H1 (cell line): ENCODE measurements around the gene CHN2. TPM values are rescaled to one million over a fixed set of nuclear protein-coding genes. Genes with fewer than 3 reads are reported as not detected.

Source experiments
- CTCF ChIA-PET: fragments of 300-600 bp; sonication (Branson Sonifier 250); formaldehyde crosslinking; loops from one replicate; lab custom pipeline; 2021; ENCODE audit not compliant: partially characterized antibody; lab: Charles Lee
- POLR2A ChIA-PET: fragments of 300-600 bp; sonication (Branson Sonifier 250); formaldehyde crosslinking; loops from one replicate; lab custom pipeline; 2021; ENCODE audit warnings: inconsistent platforms; ENCODE audit not compliant: partially characterized antibody; lab: Charles Lee
- DNase-seq, 2 experiments: peaks; one replicate each; pipeline versions ENCODE4 v3.0.0 to v3.0.0-alpha.2; 2010 to 2022; ENCODE audit warnings: low spot score in 2 of 2, low read depth in 1 of 2, mixed read lengths in 1 of 2
- FAIRE-seq: peaks from 2 replicates; lab custom pipeline; 2011; peaks lifted over from hg19 to GRCh38; lab: Jason Lieb, UNC
- H2AFZ ChIP-seq: 2 replicates; pipeline ENCODE4 v1.8.1; 2012; ENCODE audit warnings: low read length, inconsistent platforms
- H2AK5ac ChIP-seq: 2 replicates; pipeline ENCODE4 v1.6.1; 2013; ENCODE audit warnings: low read depth, low read length
- H2BK120ac ChIP-seq: replicated peaks from 2 replicates; pipeline ENCODE3; 2013; ENCODE audit warnings: low read depth, low read length, inconsistent platforms
- H2BK12ac ChIP-seq: 2 replicates; pipeline ENCODE4 v1.6.1; 2013; ENCODE audit warnings: low read depth, low read length
- H2BK15ac ChIP-seq: 2 replicates; pipeline ENCODE4 v1.6.1; 2013; ENCODE audit warnings: low read length
- H2BK20ac ChIP-seq: 2 replicates; pipeline ENCODE4 v1.6.1; 2013; ENCODE audit warnings: low read length
- H2BK5ac ChIP-seq: 2 replicates; pipeline ENCODE4 v1.6.1; 2013; ENCODE audit warnings: low read depth, low read length
- H3K14ac ChIP-seq: 2 replicates; pipeline ENCODE4 v1.6.1; 2013; ENCODE audit warnings: inconsistent platforms; ENCODE audit not compliant: insufficient read length
- H3K18ac ChIP-seq: 2 replicates; pipeline ENCODE4 v1.6.1; 2013; ENCODE audit warnings: low read length; ENCODE audit errors: extremely low read depth
- H3K23ac ChIP-seq: 2 replicates; pipeline ENCODE4 v1.6.1; 2013; ENCODE audit warnings: inconsistent platforms; ENCODE audit not compliant: insufficient read length
- H3K23me2 ChIP-seq: 2 replicates; pipeline ENCODE4 v1.6.1; 2013; ENCODE audit warnings: low read depth, low read length
- H3K27ac ChIP-seq: 2 replicates; pipeline ENCODE4 v1.6.1; 2011; ENCODE audit warnings: low read depth, low read length, inconsistent platforms
- H3K27me3 ChIP-seq, 4 experiments: replicated peaks in 1 of 4; 1 replicate in 1 of 4; 2 replicates in 3 of 4; pipeline versions ENCODE4 v1.6.1 to v1.8.1; 2011 to 2013; ENCODE audit warnings: low read length in 3 of 4, mild to moderate bottlenecking in 3 of 4, inconsistent platforms in 2 of 4, mixed read lengths in 2 of 4, moderate library complexity in 1 of 4; ENCODE audit not compliant: control insufficient read depth in 3 of 4, insufficient read depth in 3 of 4; ENCODE audit errors: extremely low read depth in 1 of 4
- H3K36me3 ChIP-seq, 4 experiments: 2 replicates each; pipeline versions ENCODE4 v1.6.1 to v1.8.1; 2011 to 2013; ENCODE audit warnings: mild to moderate bottlenecking in 4 of 4, low read length in 3 of 4, moderate library complexity in 2 of 4, control low read depth in 1 of 4, inconsistent platforms in 1 of 4; ENCODE audit not compliant: insufficient read depth in 4 of 4, control insufficient read depth in 2 of 4
- H3K4ac ChIP-seq: replicated peaks from 2 replicates; pipeline ENCODE3; 2013; ENCODE audit warnings: low read length, low read depth, mixed read lengths, inconsistent platforms; ENCODE audit not compliant: insufficient read length
- H3K4me1 ChIP-seq, 4 experiments: replicated peaks in 1 of 4; 1 replicate in 1 of 4; 2 replicates in 3 of 4; pipeline versions ENCODE4 v1.6.1 to v1.8.1; 2011 to 2013; ENCODE audit warnings: low read length in 3 of 4, inconsistent platforms in 2 of 4, mixed read lengths in 1 of 4; ENCODE audit not compliant: insufficient read depth in 4 of 4, control insufficient read depth in 3 of 4
- H3K4me2 ChIP-seq, 2 experiments: 2 replicates each; pipeline versions ENCODE4 v1.6.1 to v1.8.1; 2011 to 2013; ENCODE audit warnings: low read depth in 2 of 2, low read length in 2 of 2, control low read depth in 1 of 2, inconsistent platforms in 1 of 2, mild to moderate bottlenecking in 1 of 2; ENCODE audit not compliant: insufficient read depth in 1 of 2
- H3K4me3 ChIP-seq, 4 experiments: fragments of 200-600, 300-600 bp in 1 of 4; sonication (generic), shearing (Covaris generic), sonication (Bioruptor Twin) in 1 of 4; 2 replicates each; pipeline versions ENCODE4 v1.5.1 to v1.8.1; 2011 to 2016; ENCODE audit warnings: low read length in 4 of 4, low read depth in 3 of 4, control low read depth in 2 of 4, inconsistent platforms in 2 of 4, mild to moderate bottlenecking in 2 of 4, mixed read lengths in 1 of 4, moderate library complexity in 1 of 4; ENCODE audit not compliant: insufficient read depth in 2 of 4; ENCODE audit errors: extremely low read depth in 1 of 4
- H3K56ac ChIP-seq: replicated peaks from 2 replicates; pipeline ENCODE3; 2013; ENCODE audit warnings: low read depth, mild to moderate bottlenecking, mixed read lengths, low read length, inconsistent platforms; ENCODE audit not compliant: insufficient read length
- H3K79me1 ChIP-seq: 2 replicates; pipeline ENCODE4 v1.6.1; 2013; ENCODE audit warnings: low read depth, low read length, control low read depth
- H3K79me2 ChIP-seq, 2 experiments: 2 replicates each; pipeline versions ENCODE4 v1.6.1 to v1.8.1; 2012 to 2013; ENCODE audit warnings: low read length in 2 of 2, mild to moderate bottlenecking in 2 of 2, inconsistent platforms in 1 of 2; ENCODE audit not compliant: insufficient read depth in 2 of 2, control insufficient read depth in 1 of 2
- H3K9ac ChIP-seq, 4 experiments: replicated peaks in 1 of 4; 1 replicate in 1 of 4; 2 replicates in 3 of 4; pipeline versions ENCODE4 v1.6.1 to v1.8.1; 2011 to 2013; ENCODE audit warnings: low read depth in 3 of 4, low read length in 3 of 4, control low read depth in 2 of 4, mild to moderate bottlenecking in 2 of 4, moderate library complexity in 2 of 4, inconsistent platforms in 1 of 4; ENCODE audit errors: extremely low read depth in 1 of 4
- H3K9me3 ChIP-seq, 2 experiments: 2 replicates each; pipeline versions ENCODE4 v1.6.1 to v1.8.1; 2012 to 2013; ENCODE audit warnings: mild to moderate bottlenecking in 2 of 2, moderate library complexity in 2 of 2, control low read depth in 1 of 2, inconsistent platforms in 1 of 2, low read depth in 1 of 2, low read length in 1 of 2, mixed read lengths in 1 of 2; ENCODE audit not compliant: insufficient read depth in 2 of 2
- H4K20me1 ChIP-seq, 2 experiments: replicated peaks in 1 of 2; 2 replicates each; pipeline versions ENCODE3 to v1.8.1; 2011 to 2013; ENCODE audit warnings: inconsistent platforms in 2 of 2, low read length in 2 of 2, mild to moderate bottlenecking in 1 of 2; ENCODE audit not compliant: insufficient read depth in 2 of 2, control insufficient read depth in 1 of 2
- H4K5ac ChIP-seq: 2 replicates; pipeline ENCODE4 v1.6.1; 2013; ENCODE audit warnings: low read length, low read depth, mixed read lengths, inconsistent platforms; ENCODE audit not compliant: insufficient read length
- H4K8ac ChIP-seq: 2 replicates; pipeline ENCODE4 v1.8.0; 2013; ENCODE audit warnings: mild to moderate bottlenecking, moderate library complexity, low read length, inconsistent platforms; ENCODE audit not compliant: insufficient read depth; ENCODE audit errors: extremely low read depth
- H4K91ac ChIP-seq: replicated peaks from 2 replicates; pipeline ENCODE3; 2013; ENCODE audit warnings: low read length, mixed read lengths, inconsistent platforms; ENCODE audit not compliant: insufficient read length
- CBX5 ChIP-seq: fragments of 300-800, 300-1000 bp; sonication (generic); IDR thresholded peaks from 2 replicates; pipeline ENCODE4 v1.7.1; 2016; ENCODE audit warnings: antibody characterized with exemption, low read length, low read depth
- CBX8 ChIP-seq: fragments of 300-800, 300-1000 bp; sonication (generic); IDR thresholded peaks from 2 replicates; pipeline ENCODE4 v1.7.1; 2016; ENCODE audit warnings: low read depth, low read length, borderline replicate concordance
- CHD2 ChIP-seq: IDR thresholded peaks from 2 replicates; pipeline ENCODE4 v1.6.1; 2012; ENCODE audit warnings: low read length, improper control_type of control experiment
- JUN ChIP-seq: IDR thresholded peaks from 2 replicates; pipeline ENCODE4 v1.6.1; 2011; ENCODE audit warnings: low read depth, mild to moderate bottlenecking, improper control_type of control experiment, low read length
- JUND ChIP-seq: IDR thresholded peaks from 2 replicates; pipeline ENCODE4 v1.6.1; 2011; ENCODE audit warnings: mild to moderate bottlenecking, improper control_type of control experiment, low read length
- KDM4A ChIP-seq: IDR thresholded peaks from one replicate; pipeline ENCODE4 v1.7.1; 2012; ENCODE audit warnings: low read depth, mild to moderate bottlenecking, moderate library complexity, low read length, inconsistent platforms; ENCODE audit not compliant: severe bottlenecking
- NANOG ChIP-seq: IDR thresholded peaks from 2 replicates; pipeline ENCODE4 v1.6.1; 2011; ENCODE audit warnings: low read length, low read depth, mild to moderate bottlenecking, inconsistent platforms; ENCODE audit not compliant: insufficient read depth, poor library complexity, severe bottlenecking
- NRF1 ChIP-seq: IDR thresholded peaks from 2 replicates; pipeline ENCODE4 v1.6.1; 2011; ENCODE audit warnings: mild to moderate bottlenecking, low read depth, low read length, improper control_type of control experiment
- POLR2A ChIP-seq, 2 experiments: IDR thresholded peaks; 1 replicate in 1 of 2; 2 replicates in 1 of 2; pipeline ENCODE4 v1.6.1; 2011; ENCODE audit warnings: low read depth in 2 of 2, low read length in 2 of 2, mild to moderate bottlenecking in 2 of 2; ENCODE audit errors: control extremely low read depth in 1 of 2
- POU5F1 ChIP-seq: IDR thresholded peaks from 2 replicates; pipeline ENCODE4 v1.6.1; 2011; ENCODE audit warnings: low read depth, mild to moderate bottlenecking, low read length, moderate library complexity
- SIX5 ChIP-seq: IDR thresholded peaks from 2 replicates; pipeline ENCODE4 v1.6.1; 2011; ENCODE audit warnings: mild to moderate bottlenecking, low read depth, low read length
- SP4 ChIP-seq: IDR thresholded peaks from 2 replicates; pipeline ENCODE4 v1.6.1; 2012; ENCODE audit warnings: low read length, inconsistent platforms
- SRF ChIP-seq: IDR thresholded peaks from 2 replicates; pipeline ENCODE4 v1.6.1; 2011; ENCODE audit warnings: mild to moderate bottlenecking, low read depth, low read length, moderate library complexity
- SUZ12 ChIP-seq: fragments of 200-600 bp; sonication (generic); IDR thresholded peaks from 2 replicates; pipeline ENCODE4 v1.6.1; 2012; ENCODE audit warnings: mild to moderate bottlenecking, inconsistent platforms, low read length, moderate library complexity, mixed read lengths
- TEAD4 ChIP-seq: IDR thresholded peaks from 2 replicates; pipeline ENCODE4 v1.6.1; 2012; ENCODE audit warnings: low read depth, low read length, inconsistent platforms, mixed read lengths
- WGBS, 2 experiments: shearing (Covaris generic) in 1 of 2; methylation state at CpG; one replicate each; pipeline versions ENCODE4 v1.1.6 to v1.1.7; 2013 to 2015; ENCODE audit warnings: low lambda C conversion rate in 2 of 2, mixed read lengths in 2 of 2, inconsistent platforms in 1 of 2, low coverage in 1 of 2, missing lambda C conversion rate in 1 of 2; ENCODE audit not compliant: insufficient replicate concordance in 2 of 2, insufficient coverage in 1 of 2, insufficient read length in 1 of 2; ENCODE audit errors: extremely low coverage in 1 of 2, missing lambda C conversion rate in 1 of 2; 5-methylcytosine and 5-hydroxymethylcytosine counted together
- polyA plus RNA-seq, 7 experiments: library from polyadenylated mRNA; depleted of rRNA in 3 of 7; stranded (reverse) in 5 of 7; unstranded in 2 of 7; fragments of >200 nt in 5 of 7; fragments of 200-250 nt in 2 of 7; gene quantifications; 1 replicate in 5 of 7; 2 replicates in 1 of 7; 4 replicates in 1 of 7; pipeline versions ENCODE4 v1.2.1 to v1.2.3, GENCODE V29; 2011 to 2013; ENCODE audit warnings: missing spikeins in 2 of 7, mixed read lengths in 2 of 7
- total RNA-seq: library from RNA; stranded (reverse); fragmentation: NEBNext Ultra II Directional; extraction: Animal tissue kit (Norgen Biotek cat#: 25700); gene quantifications from 2 replicates; pipeline ENCODE4 v1.2.1, GENCODE V29; 2021
- TF ChIP-seq, protein P1 (sequence below): IDR thresholded peaks from 2 replicates; pipeline ENCODE4 v1.6.1; 2012; ENCODE audit warnings: inconsistent platforms

Gene CHN2
- total and polyA plus RNA-seq, 2 of the 8 experiments (the other 6 are each of a cell fraction or from before 2014, with no cell fraction given), result 2.9 to 4.8 TPM

DNA sequence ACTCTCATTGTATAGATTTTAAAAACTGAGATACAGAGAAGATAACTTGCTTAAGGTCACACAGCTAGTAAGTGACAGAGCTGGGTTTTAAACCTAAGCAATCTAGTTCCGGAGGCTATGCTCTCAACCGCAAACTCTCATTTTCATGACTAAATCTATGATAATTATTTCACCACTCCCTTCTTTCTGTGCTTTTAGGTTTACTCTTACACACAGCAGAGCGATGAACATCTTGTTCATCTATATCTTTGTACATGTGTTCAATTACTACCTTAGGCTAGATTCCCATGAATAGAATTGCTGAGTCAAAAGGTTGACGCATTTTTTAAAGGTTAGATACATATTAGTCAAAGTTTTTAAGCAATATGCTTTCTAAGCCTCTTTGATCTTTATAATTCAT, 154.8 kb downstream of the CHN2 start:
- Histone ChIP-seq H3K4me3 (no peak overlapping the region), H2AFZ (no peak overlapping the region), H4K20me1 (peaks cover 0 to 2% of the 10 kb centered on the region in 2 experiments), H3K4me1 (no peaks in the 10 kb centered on the region), H3K27me3 (no peaks in the 10 kb centered on the region), H3K79me1 (no peaks in the 10 kb centered on the region), H2BK5ac (no peak overlapping the region), H3K56ac (no peak overlapping the region), H3K9ac (no peak overlapping the region), H3K4me2 (no peak overlapping the region), H3K18ac (no peak overlapping the region), H3K23me2 (no peaks in the 10 kb centered on the region), H3K79me2 (no peaks in the 10 kb centered on the region), H2AK5ac (no peak overlapping the region), H3K4ac (no peak overlapping the region), H3K27ac (no peak overlapping the region), H4K8ac (no peak overlapping the region), H2BK12ac (no peak overlapping the region), H3K14ac (no peak overlapping the region), H3K23ac (no peak overlapping the region), H2BK20ac (no peak overlapping the region), H4K5ac (no peak overlapping the region), H3K36me3 (no peaks in the 10 kb centered on the region), H2BK15ac (no peak overlapping the region), H4K91ac (no peak overlapping the region), H3K9me3 (no peaks in the 10 kb centered on the region), H2BK120ac (no peak overlapping the region)
- FAIRE-seq (no peak), DNase-seq (no peak)
- WGBS, 2 experiments, result 69% methylated on average over 4 of the region's 4 CpGs; no CpG with 5 or more reads in 1 of the 2 experiments
- ChIA-PET CTCF (interaction anchor here (0.7 to 1.0 kb wide), 2 partner anchors 52 to 427 kb away, joined by 3 read pairs; no protein-coding TSS in a partner anchor), POLR2A (no interaction called here)
- TF ChIP-seq SRF (no peak), POLR2A (IDR thresholded peaks at IDR 0.05; ENCODE audit: control extremely low read depth in 1 of 2, low read depth in 2 of 2, low read length in 2 of 2) (no peak), KDM4A (no peak), SP4 (no peak), TEAD4 (no peak), JUND (no peak), NANOG (no peak), CBX5 (no peak), SIX5 (no peak), SUZ12 (no peak), CHD2 (no peak), CBX8 (no peak), NRF1 (no peak), POU5F1 (no peak), JUN (no peak)
- TF ChIP-seq, protein P1, sequence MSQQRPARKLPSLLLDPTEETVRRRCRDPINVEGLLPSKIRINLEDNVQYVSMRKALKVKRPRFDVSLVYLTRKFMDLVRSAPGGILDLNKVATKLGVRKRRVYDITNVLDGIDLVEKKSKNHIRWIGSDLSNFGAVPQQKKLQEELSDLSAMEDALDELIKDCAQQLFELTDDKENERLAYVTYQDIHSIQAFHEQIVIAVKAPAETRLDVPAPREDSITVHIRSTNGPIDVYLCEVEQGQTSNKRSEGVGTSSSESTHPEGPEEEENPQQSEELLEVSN, result no peak
